ENCODE measurements around the gene ILDR2. TPM values are rescaled to one million over a fixed set of nuclear protein-coding genes. Genes with fewer than 3 reads are reported as not detected.

The ILDR2 gene
- total RNA-seq, 4 donors from 2014 or later = 2.7 to 15.2 (median 8.2) TPM

GRCh38 chr1:166980383-166980782, 5.0 kb upstream of the ILDR2 start:
- H3K36me3 ChIP-seq = no peaks in the 10 kb centered on the region
- 80 to 100% methylated on average over 1 of the region's 1 CpG for WGBS, 2 donors (ENCODE audit: low coverage in 1 of 2)
- no peaks in the 10 kb centered on the region for H3K9me3 ChIP-seq
- no peak overlapping the region for H3K4me3 ChIP-seq
- no peaks in the 10 kb centered on the region for H3K27me3 ChIP-seq
- H3K4me1 ChIP-seq = peaks cover 0 to 11% (median 0%) of the 10 kb centered on the region in 3 donors
- no peak for TF ChIP-seq POLR2AphosphoS5 (IDR thresholded peaks at IDR 0.05)
- TF ChIP-seq EP300 (IDR thresholded peaks at IDR 0.05) = no peak
- TF ChIP-seq, protein P1, sequence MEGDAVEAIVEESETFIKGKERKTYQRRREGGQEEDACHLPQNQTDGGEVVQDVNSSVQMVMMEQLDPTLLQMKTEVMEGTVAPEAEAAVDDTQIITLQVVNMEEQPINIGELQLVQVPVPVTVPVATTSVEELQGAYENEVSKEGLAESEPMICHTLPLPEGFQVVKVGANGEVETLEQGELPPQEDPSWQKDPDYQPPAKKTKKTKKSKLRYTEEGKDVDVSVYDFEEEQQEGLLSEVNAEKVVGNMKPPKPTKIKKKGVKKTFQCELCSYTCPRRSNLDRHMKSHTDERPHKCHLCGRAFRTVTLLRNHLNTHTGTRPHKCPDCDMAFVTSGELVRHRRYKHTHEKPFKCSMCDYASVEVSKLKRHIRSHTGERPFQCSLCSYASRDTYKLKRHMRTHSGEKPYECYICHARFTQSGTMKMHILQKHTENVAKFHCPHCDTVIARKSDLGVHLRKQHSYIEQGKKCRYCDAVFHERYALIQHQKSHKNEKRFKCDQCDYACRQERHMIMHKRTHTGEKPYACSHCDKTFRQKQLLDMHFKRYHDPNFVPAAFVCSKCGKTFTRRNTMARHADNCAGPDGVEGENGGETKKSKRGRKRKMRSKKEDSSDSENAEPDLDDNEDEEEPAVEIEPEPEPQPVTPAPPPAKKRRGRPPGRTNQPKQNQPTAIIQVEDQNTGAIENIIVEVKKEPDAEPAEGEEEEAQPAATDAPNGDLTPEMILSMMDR (IDR thresholded peaks at IDR 0.05) = no peak
- TF ChIP-seq POLR2A (IDR thresholded peaks at IDR 0.05) = no peak
- no peak overlapping the region for H3K27ac ChIP-seq
- ATAC-seq = no peak

GRCh38 chr1:166978821-166979220, 3.5 kb upstream of the ILDR2 start:
- Histone ChIP-seq H3K9me3 (no peaks in the 10 kb centered on the region), H3K4me1 (peaks cover 0 to 22% (median 0%) of the 10 kb centered on the region in 3 donors), H3K4me3 (no peak overlapping the region), H3K27ac (no peak overlapping the region), H3K36me3 (no peaks in the 10 kb centered on the region), H3K27me3 (peaks cover 3% of the 10 kb centered on the region)
- TF ChIP-seq, protein P1 (IDR thresholded peaks at IDR 0.05) = no peak
- no peak for TF ChIP-seq POLR2A (IDR thresholded peaks at IDR 0.05)
- TF ChIP-seq POLR2AphosphoS5 (IDR thresholded peaks at IDR 0.05) = no peak
- TF ChIP-seq EP300 (IDR thresholded peaks at IDR 0.05) = no peak
- no peak for ATAC-seq
- 52 to 63% methylated on average over 1 of the region's 1 CpG for WGBS, 2 donors (ENCODE audit: low coverage in 1 of 2)

GRCh38 chr1:166977951-166978350, 2.6 kb upstream of the ILDR2 start:
- Histone ChIP-seq H3K27me3 (peaks cover 3% of the 10 kb centered on the region), H3K4me1 (peaks cover 0 to 30% (median 0%) of the 10 kb centered on the region in 3 donors), H3K9me3 (no peaks in the 10 kb centered on the region), H3K4me3 (no peak overlapping the region), H3K36me3 (no peaks in the 10 kb centered on the region), H3K27ac (no peak overlapping the region)
- 78 to 81% methylated on average over 2 of the region's 2 CpGs for WGBS, 2 donors (ENCODE audit: low coverage in 1 of 2)
- TF ChIP-seq POLR2A (IDR thresholded peaks at IDR 0.05) (no peak), EP300 (IDR thresholded peaks at IDR 0.05) (no peak), POLR2AphosphoS5 (IDR thresholded peaks at IDR 0.05) (no peak)
- TF ChIP-seq, protein P1 (IDR thresholded peaks at IDR 0.05) = no peak
- ATAC-seq = no peak

- WGBS, 2 donors (ENCODE audit: low coverage in 1 of 2) = 1 to 2% methylated on average over 7 to 16 of the region's 17 CpGs
- Histone ChIP-seq H3K27ac (peak overlapping the region in 3 of 4 donors; percentile 67 to 86 (median 80)), H3K4me3 (peak overlapping the region; percentile 59 to 75), H3K9me3 (no peaks in the 10 kb centered on the region), H3K27me3 (peaks cover 3% of the 10 kb centered on the region), H3K4me1 (peaks cover 0 to 30% (median 0%) of the 10 kb centered on the region in 3 donors), H3K36me3 (no peaks in the 10 kb centered on the region)
- no peak for ATAC-seq
- TF ChIP-seq POLR2AphosphoS5 (IDR thresholded peaks at IDR 0.05) (no peak), EP300 (IDR thresholded peaks at IDR 0.05) (no peak), POLR2A (IDR thresholded peaks at IDR 0.05) (no peak)
- TF ChIP-seq, protein P1 (IDR thresholded peaks at IDR 0.05) = no peak
Observed at GRCh38 chr1:166974647-166975345, 544 bp downstream of the ILDR2 start.

DNA sequence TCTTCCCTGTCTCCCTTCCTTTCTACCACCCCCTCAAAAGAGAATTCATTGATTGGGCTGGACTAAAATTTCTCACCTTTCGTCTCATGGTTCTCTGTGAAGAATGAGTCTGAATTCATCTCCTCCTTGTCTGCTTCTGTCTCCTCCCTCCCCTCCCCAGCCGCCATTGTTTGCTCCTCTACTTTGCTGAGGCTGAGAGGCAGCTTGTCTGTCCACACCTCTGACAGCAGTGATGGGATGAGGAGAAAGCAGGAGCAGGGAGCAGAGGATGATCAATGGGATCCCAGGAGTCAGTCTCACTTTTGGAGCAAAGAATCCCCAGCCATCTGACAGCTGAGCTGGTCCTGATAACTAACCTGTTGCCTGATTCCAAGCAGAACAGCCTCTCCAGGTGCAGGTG, 2.5 kb downstream of the ILDR2 start:
- H3K27ac ChIP-seq = no peak overlapping the region

More for the DNA sequence above, 2.5 kb downstream of the ILDR2 start:
- no peak overlapping the region for H3K4me3 ChIP-seq
- TF ChIP-seq POLR2AphosphoS5 (IDR thresholded peaks at IDR 0.05) (no peak), POLR2A (IDR thresholded peaks at IDR 0.05) (no peak), EP300 (IDR thresholded peaks at IDR 0.05) (no peak)
- TF ChIP-seq, protein P1 (IDR thresholded peaks at IDR 0.05) = no peak
- H3K9me3 ChIP-seq = no peaks in the 10 kb centered on the region
- no peaks in the 10 kb centered on the region for H3K36me3 ChIP-seq
- peaks cover 0 to 30% (median 0%) of the 10 kb centered on the region in 3 donors for H3K4me1 ChIP-seq
- ATAC-seq = no peak
- H3K27me3 ChIP-seq = peaks cover 3% of the 10 kb centered on the region
- WGBS, 2 donors (ENCODE audit: low coverage in 1 of 2) = 25 to 86% methylated on average over 1 of the region's 2 CpGs

All from gastroesophageal sphincter (tissue), 4 donors.